Fibroblast of skin of scalp (primary cell): Measurements from ENCODE around the gene SMO. TPM values are rescaled to one million over a fixed set of nuclear protein-coding genes. Genes with fewer than 3 reads are reported as not detected.

Experiments used
- DNase-seq: peaks from one replicate; pipeline ENCODE4 v3.0.0-alpha.2; 2013
- polyA plus RNA-seq, 2 experiments: library from polyadenylated mRNA; unstranded; fragments of 120-200 nt; gene quantifications; one replicate each; pipeline ENCODE4 v1.2.1, GENCODE V29; 2013; ENCODE audit not compliant: insufficient read length in 2 of 2

Gene SMO
- 27.7 TPM for polyA plus RNA-seq (2013, experiment 1 of 2; ENCODE audit: insufficient read length)
- polyA plus RNA-seq (2013, experiment 2 of 2; ENCODE audit: insufficient read length): 28.1 TPM

DNA sequence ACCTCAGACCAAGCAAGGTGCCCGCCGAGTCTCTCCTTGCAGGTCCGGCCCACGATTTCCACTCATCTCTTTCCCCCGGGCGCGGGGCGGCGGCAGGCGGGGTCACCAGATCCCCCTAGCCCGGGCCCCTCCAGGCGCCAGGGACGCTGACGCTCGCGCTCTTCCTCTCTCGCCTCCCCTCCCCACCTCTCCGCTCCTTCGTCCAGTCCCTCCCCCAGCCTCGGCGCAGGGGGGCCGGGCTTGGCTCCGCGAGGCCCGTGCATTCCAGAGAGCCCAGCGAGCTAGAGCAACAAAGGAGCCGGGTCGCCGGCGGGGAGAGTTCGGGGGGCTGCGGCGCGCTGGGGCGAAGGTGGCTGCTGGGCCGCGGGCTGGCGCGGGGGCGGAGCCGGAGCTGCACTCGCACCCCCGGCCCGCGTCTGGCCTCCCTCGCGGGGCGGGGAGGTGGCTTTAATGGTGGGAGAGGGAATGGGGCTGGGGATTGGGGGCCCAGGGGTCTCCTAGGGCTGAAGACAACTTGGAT, at the start of gene SMO:
SMO (plus strand) TSS at position 262 of the 520 bp plus-strand sequence. CDS start 519 bp downstream, outside the sequence.
- peak; percentile 61 for DNase-seq

GRCh38 chr7:129143724-129144094, 44.7 kb upstream of the SMO start:
- DNase-seq: no peak

- peak; percentile 57 for DNase-seq
Observed at GRCh38 chr7:129144095-129144833, 44.2 kb upstream of the SMO start, which contains the start of gene TSPAN33. Gene TSPAN33, plus strand, starts transcription at chr7:129144707. Its CDS starts 274 bp downstream, at chr7:129144981.

DNA sequence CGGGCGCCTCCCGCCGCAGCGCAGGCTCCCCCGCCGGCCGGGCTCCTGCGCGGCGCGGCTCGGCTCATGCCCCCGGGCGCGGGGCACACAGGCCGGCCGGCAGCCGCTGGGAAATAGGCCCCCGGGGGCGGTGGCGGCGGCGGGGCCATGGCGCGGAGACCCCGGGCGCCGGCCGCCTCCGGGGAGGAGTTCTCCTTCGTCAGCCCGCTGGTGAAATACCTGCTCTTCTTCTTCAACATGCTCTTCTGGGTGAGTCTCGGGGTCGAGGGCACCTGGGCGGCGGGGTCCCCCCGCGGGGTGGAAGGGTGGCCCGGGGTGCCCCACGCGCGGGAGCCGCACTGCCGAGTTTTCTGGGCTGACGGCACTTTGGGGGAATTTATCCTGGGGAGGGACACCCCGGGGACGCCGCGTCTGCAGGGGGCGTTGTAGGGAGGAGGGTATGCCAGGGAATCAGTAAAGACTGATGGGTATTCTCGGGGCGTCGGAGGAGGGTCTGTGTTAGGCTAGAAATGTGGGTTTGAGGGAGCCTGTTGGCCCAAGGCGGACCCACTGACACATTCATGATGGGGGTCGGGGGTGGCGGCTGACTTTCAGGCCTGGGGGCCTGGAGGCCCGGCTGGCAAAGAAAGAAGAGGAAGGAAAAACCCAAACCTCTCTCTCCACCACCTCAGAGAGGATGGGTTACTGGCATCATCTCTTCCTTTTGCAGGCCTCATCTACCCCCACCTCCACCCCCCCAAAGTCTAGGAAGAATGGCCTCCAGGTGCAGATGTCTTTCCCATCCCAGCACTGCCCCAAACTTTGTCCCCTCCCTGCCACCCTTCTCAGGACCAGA, 43.4 kb upstream of the SMO start:
- DNase-seq: no peak

- no peak for DNase-seq
Observed at GRCh38 chr7:129146237-129146979, 42.0 kb upstream of the SMO start.

GRCh38 chr7:129147731-129148130, 40.7 kb upstream of the SMO start:
- no peak for DNase-seq

DNA sequence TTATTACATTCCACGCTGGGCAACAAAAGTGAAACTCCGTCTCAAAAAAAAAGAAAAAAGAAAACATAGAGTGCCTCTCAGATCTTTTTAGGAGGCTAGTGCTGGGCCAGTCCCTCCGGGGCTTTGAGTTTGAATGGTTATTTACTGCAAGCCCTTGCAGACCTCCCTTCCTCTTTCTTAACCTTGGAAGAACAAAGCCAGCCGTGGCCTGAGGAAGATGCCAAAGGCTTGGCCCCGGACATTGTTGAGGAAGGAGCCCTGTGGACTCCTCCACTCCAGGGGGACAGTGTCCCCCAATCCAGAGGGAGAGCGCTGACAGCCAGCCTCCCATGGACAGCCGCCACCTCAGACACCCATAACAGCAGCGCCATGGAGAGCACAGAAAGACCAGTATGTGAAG, 38.9 kb upstream of the SMO start:
- no peak for DNase-seq

DNA sequence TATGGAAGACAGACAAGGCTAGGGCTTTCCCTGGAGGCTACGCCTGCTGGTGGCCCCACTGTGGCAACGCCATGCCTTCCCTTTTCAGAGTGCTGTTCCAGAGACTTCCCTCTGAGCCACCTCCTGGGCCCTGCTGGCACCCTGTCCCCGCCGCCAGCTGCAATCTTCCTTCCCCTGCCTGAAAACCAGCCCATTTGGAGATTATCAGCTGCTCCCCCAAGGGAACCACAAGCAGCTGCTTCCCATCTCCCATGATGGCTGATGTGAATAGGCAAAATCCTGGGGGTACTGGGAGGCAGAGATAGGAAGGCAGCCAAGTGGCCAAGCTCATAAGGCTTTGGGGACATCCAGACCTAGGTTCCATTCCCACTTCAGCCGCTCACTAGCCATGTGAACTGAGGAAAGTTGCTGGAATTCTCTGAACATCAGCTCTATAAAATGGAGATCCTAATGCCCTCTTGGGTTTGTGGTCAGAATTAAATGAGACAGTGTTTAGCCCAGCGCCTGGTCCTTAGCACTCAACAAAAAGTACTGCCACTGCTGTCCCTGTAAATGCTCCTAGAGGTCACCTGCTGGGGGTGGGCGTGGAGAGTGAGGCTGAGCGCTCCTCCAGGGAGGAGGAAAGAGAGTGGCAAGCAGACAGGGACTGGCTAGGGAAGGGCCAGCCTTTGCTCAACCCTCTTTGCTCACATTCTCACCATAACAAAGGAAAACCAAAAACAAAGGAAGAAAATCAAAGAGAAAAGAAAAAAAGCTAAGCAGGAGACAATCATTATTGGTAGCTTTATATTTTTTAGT, 38.0 kb upstream of the SMO start:
- DNase-seq: no peak

DNA sequence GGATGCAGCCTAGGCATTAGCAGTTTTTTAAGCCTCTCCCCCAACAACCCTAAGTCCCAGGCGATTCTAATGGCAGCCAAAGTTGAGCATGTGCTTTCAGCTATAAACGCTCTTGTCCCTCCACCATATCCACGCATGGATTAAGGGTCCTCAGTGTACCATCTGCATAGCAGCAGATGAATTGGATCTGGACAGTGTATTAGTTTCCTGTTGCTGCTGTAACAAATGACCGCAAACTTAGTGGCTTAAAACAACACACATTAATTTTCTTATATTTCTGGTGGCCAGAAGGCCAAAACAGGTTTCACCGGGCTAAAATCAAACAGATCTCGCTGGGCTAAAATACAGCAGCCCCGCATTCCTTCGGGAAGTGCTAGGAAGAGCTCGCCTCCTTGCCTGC, 30.8 kb upstream of the SMO start:
- no peak for DNase-seq

GRCh38 chr7:129159539-129159938, 28.9 kb upstream of the SMO start:
- no peak for DNase-seq

GRCh38 chr7:129160161-129160905, 28.1 kb upstream of the SMO start:
- DNase-seq: no peak

DNA sequence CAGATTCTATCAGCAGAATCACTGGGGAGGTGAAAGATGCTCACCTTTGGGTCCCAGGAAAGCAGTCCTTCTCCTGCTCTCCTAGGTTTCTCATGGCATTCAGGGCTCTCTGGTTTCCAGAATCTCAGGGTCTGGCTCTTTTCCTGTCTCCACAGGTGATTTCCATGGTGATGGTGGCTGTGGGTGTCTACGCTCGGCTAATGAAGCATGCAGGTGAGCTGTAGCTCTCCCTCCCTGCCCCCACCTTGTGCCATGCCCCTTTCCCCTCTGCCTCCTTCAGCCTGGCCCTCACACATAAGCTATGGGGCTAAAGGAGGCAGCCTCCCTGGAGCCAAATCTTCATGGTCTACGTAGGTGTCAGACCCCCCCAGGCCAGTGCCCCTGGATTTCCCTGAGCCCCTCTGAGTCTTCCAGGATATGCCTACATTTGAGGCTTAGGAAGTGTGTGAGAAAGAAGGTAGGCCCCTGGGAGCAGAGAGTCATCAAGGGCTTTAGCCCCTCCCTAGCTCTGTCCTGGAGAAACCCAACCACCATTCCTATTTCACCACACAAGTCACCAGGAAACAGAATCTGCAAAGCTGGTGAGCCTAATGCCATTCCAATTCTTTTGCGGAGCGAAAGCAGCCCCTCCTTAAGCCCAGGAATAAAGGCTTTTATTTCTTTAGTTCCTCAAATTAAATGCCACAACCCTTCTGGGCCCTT, 26.8 kb upstream of the SMO start:
- no peak for DNase-seq

GRCh38 chr7:129162732-129163131, 25.7 kb upstream of the SMO start:
- no peak for DNase-seq

GRCh38 chr7:129163875-129164544, 24.4 kb upstream of the SMO start:
- DNase-seq: peak; percentile 58

DNA sequence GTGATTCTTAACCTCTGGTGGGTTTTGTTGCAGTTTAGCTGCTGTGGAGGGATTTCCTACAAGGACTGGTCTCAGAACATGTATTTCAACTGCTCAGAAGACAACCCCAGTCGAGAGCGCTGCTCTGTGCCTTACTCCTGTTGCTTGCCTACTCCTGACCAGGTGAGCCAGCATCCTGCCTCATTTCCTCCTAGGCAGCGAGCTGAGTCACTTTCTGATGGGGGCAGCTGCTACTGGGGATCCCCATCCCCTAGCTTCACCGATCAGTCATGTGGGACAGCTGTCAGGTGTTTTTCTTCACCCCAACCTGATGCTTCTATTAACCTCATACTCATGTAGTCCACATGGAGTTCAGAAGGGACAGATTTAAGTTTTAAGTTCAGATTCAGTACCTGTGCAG, 21.7 kb upstream of the SMO start:
- no peak for DNase-seq

DNA sequence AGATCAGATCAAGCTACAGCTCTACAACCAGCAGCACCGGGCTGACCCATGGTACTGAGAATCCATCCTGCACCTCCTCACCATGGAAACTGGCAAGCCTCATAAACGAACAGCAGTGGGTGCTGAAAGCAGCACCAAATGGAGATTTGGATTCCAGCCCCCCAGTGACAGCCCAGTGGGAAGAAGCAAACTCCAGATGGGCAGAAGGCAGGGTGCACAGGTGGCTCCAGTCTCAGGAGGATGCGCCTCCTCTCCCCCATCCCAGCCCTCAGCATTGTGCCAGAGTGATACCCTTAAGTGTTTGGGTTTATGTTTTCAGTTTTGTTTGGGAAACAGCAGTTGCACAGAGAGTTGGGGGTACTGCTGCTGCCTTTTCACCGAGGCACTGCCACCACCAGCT, 20.6 kb upstream of the SMO start:
- no peak for DNase-seq

DNA sequence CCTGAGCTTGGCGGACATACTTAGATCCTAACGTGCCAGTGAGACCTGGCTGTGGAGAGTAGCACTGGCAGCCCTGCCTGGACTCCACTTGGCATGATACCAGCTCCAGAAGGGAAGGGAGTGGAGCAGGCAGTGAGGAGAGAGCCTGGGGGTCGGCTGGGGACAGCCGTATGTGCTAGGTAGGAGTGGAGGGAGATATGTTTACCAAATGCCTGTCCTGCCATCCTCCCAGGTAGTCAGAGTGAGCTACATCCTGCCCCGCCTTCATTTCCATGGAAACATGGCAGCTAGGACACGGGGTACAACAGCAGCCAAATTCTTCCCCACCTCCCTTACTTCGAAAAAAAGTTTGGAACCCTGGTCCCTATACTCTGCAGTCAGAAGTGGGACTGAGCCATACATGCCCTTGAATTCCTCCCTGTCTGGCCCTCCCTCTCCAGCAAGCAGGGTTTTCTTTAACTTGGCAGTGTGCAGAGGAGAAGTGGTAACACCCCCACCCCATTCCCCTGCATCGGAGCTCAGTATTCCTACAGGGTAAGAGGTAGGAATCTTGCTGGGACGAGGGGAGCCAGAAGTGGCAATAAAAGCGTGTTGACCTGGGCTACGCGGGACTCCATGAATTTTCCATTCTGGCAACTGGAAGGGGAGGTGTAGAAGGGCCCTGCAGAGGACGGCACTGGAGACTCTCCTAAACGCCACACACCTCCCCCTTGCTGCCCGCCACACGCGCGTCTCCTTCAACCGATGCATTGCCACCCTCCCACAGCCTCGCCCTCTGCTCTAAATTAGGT, 20.0 kb upstream of the SMO start:
- DNase-seq: no peak

DNA sequence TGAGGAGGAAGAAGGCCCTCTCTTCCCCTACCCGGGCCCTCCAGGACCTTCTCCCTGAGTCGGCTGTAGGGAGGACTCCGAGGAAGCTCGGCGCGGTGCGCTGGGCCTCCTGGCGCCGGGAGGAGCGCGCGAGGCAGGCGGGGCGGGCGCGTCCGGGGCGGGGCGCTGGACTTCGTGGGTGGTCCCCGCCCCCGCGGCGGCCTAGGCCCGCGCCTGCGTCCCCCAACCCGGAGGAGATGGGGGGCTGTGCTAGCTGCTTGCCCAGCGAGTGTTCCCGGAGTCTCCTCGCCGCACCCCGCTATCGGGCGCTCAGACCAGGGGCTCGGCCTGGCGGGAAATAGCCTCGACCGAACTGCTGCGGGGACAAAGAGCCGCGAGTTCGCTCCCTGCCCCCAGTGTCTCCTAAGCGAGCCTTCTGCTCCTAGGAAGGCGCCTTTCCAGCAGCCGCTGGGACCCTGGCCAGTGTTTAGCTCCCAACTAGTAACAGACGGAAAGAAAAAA, 19.2 kb upstream of the SMO start:
- peak; percentile 56 for DNase-seq
